Duodenal mucosa (tissue), 2 donors: ENCODE measurements around the gene TLX3.

Experiments
- H3K27ac ChIP-seq: one replicate; pipeline ENCODE4 v1.7.0; 2013; ENCODE audit warnings: low read depth, low read length
- H3K27me3 ChIP-seq, 2 donors: one replicate each; pipeline ENCODE4 v1.7.0; 2013; ENCODE audit warnings: low read length in 2 of 2, control low read depth in 1 of 2; ENCODE audit not compliant: insufficient read depth in 2 of 2, control insufficient read depth in 1 of 2
- H3K36me3 ChIP-seq, 2 donors: one replicate each; pipeline ENCODE4 v1.7.0; 2013; ENCODE audit warnings: low read length in 2 of 2, control low read depth in 1 of 2; ENCODE audit not compliant: insufficient read depth in 2 of 2, control insufficient read depth in 1 of 2
- H3K4me1 ChIP-seq, 2 donors: one replicate each; pipeline ENCODE4 v1.7.0; 2013; ENCODE audit warnings: low read length in 2 of 2, control low read depth in 1 of 2; ENCODE audit not compliant: insufficient read depth in 2 of 2, control insufficient read depth in 1 of 2
- H3K4me3 ChIP-seq, 2 donors: one replicate each; pipeline ENCODE4 v1.7.0; 2013; ENCODE audit warnings: low read length in 2 of 2, low read depth in 1 of 2
- H3K9ac ChIP-seq, 2 donors: one replicate each; pipeline ENCODE4 v1.7.0; 2013; ENCODE audit warnings: low read length in 2 of 2, low read depth in 1 of 2
- H3K9me3 ChIP-seq, 2 donors: one replicate each; pipeline ENCODE4 v1.7.0; 2013; ENCODE audit warnings: low read length in 2 of 2, control low read depth in 1 of 2; ENCODE audit not compliant: control insufficient read depth in 1 of 2

TLX3 gene

GRCh38 chr5:171312129-171312974, 3.3 kb downstream of the TLX3 start:
- Histone ChIP-seq H3K4me3 (peak overlapping the region in 1 of 2 donors; percentile 15), H3K27ac (no peak overlapping the region), H3K9me3 (no peaks in the 10 kb centered on the region), H3K27me3 (peaks cover 88 to 92% of the 10 kb centered on the region in 2 donors), H3K9ac (no peak overlapping the region), H3K36me3 (no peaks in the 10 kb centered on the region), H3K4me1 (peaks cover 0 to 13% of the 10 kb centered on the region in 2 donors)

DNA sequence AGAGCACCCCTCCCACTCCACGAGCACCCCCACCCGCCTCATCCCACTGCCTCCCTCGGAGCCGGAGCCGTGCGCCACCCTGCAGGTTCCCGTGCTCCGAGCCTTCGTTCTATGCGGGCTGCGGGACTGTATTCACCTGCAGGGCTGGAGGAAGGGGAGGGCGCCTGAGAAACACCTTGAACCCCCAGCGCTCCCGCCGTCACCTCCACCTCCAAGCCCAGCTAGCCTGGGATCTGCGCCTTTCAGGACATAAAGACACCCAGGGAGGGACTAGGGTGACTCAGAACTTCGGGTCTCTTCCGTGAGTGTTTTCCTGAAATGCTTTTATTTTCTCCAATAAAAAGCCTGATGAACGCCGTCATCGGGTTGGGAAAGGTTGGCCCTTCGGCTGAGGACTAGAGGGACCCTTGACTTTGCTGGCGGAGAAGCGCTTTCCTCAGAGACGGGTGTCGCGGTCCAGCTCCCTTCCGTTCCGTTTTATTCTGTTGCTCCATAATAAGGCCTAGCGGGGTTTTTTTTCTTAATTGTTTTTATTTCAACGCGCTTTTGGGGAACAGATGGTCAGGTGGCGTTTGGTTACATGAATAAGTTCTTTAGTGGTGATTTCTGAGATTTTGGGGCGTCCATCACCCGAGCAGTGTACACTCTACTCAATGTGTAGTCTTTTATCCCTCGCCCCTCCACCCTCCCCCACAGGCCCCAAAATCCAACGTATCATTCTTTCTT, 4.6 kb downstream of the TLX3 start:
- Histone ChIP-seq H3K36me3 (no peaks in the 10 kb centered on the region), H3K4me1 (peaks cover 0 to 13% of the 10 kb centered on the region in 2 donors), H3K4me3 (no peak overlapping the region), H3K27ac (no peak overlapping the region), H3K9ac (no peak overlapping the region), H3K9me3 (no peaks in the 10 kb centered on the region), H3K27me3 (peaks cover 88 to 92% of the 10 kb centered on the region in 2 donors)

DNA sequence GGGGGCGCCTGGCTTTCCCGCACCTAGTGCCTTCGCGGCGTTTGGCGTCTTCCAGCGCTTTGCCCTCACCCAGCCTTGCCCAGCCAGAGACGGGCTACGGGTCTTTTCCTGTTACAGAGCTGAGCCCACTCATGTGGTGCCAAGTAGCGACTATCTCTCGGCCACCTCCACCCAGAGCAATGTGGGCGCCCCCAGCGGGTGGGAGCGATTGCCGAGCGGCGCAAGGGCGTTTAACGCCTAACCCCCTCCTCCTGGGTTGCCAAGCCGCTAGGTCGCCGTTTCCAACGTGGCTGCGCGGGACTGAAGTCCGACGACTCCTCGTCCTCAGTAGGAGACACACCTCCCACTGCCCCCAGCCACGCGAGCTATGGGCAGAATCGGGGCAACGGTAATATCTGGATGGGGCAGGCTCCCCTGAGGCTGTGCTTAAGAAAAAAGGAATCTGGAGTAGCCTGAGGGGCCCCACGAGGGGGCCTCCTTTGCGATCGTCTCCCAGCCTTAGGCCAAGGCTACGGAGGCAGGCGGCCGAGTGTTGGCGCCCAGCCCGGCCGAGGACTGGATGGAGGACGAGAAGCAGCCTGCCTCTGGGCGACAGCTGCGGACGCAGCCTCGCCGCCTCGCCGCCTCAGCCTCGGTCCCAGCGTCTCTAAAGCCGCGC, 5.8 kb downstream of the TLX3 start:
- H3K9me3 ChIP-seq: no peaks in the 10 kb centered on the region
- H3K4me3 ChIP-seq: no peak overlapping the region
- no peak overlapping the region for H3K9ac ChIP-seq
- peaks cover 0 to 13% of the 10 kb centered on the region in 2 donors for H3K4me1 ChIP-seq
- no peak overlapping the region for H3K27ac ChIP-seq
- H3K36me3 ChIP-seq: no peaks in the 10 kb centered on the region
- peaks cover 88 to 90% of the 10 kb centered on the region in 2 donors for H3K27me3 ChIP-seq

DNA sequence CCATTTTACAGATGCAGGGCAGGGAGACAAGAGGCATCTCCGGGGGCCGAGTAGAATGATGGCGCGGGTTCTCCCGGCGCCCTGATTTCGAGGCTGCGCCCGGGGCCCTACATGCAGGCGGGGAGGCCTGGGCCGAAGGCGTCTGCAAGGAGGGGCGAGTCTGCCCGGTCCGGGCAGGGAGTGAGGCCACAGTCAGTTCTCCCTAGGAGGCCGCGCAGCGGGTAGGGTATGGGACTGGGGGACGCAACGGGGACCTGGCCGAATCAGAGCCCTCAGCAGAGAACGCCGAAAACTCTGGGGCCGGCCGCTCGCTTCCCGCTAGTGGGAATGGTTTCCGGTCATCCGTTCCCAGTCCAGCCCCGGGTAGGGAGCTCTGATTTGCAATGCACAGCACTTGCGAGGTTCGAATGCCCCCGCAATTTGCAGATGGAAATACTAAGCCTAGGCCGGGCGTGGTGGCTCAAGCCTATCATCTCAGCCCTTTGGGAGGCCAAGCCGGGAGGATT, 6.4 kb downstream of the TLX3 start:
- Histone ChIP-seq H3K9ac (no peak overlapping the region), H3K36me3 (no peaks in the 10 kb centered on the region), H3K4me3 (no peak overlapping the region), H3K27ac (no peak overlapping the region), H3K9me3 (no peaks in the 10 kb centered on the region), H3K27me3 (peaks cover 86 to 88% of the 10 kb centered on the region in 2 donors), H3K4me1 (peaks cover 0 to 13% of the 10 kb centered on the region in 2 donors)

DNA sequence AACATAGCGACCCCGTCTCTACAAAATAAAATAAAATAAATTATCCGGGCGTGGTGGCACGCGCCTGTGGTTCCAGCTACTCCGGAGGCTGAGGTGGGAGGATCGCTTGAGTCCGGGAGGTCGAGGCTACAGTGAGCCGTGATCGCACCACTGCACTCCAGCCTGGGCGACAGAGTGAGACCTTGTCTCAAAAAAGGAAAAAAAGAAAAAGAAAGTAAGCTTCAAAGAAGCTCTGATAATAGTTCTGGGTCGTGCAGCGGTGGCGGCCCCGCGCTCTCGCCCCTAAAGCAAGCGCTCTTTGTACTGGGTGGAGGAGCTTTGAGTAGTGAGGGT, 6.8 kb downstream of the TLX3 start:
- Histone ChIP-seq H3K4me1 (peaks cover 0 to 11% of the 10 kb centered on the region in 2 donors), H3K36me3 (no peaks in the 10 kb centered on the region), H3K27me3 (peaks cover 81 to 85% of the 10 kb centered on the region in 2 donors), H3K27ac (no peak overlapping the region), H3K4me3 (no peak overlapping the region), H3K9ac (no peak overlapping the region), H3K9me3 (no peaks in the 10 kb centered on the region)

GRCh38 chr5:171316258-171317121, 7.4 kb downstream of the TLX3 start:
- Histone ChIP-seq H3K9me3 (no peaks in the 10 kb centered on the region), H3K9ac (no peak overlapping the region), H3K27ac (no peak overlapping the region), H3K4me1 (peaks cover 0 to 6% of the 10 kb centered on the region in 2 donors), H3K36me3 (no peaks in the 10 kb centered on the region), H3K4me3 (no peak overlapping the region), H3K27me3 (peaks cover 76 to 85% of the 10 kb centered on the region in 2 donors)

- Histone ChIP-seq H3K27ac (no peak overlapping the region), H3K36me3 (no peaks in the 10 kb centered on the region), H3K27me3 (peaks cover 78 to 88% of the 10 kb centered on the region in 2 donors), H3K4me3 (no peak overlapping the region), H3K9me3 (no peaks in the 10 kb centered on the region), H3K4me1 (peaks cover 0 to 6% of the 10 kb centered on the region in 2 donors), H3K9ac (no peak overlapping the region)
Measured at GRCh38 chr5:171317230-171317629, 8.2 kb downstream of the TLX3 start.

DNA sequence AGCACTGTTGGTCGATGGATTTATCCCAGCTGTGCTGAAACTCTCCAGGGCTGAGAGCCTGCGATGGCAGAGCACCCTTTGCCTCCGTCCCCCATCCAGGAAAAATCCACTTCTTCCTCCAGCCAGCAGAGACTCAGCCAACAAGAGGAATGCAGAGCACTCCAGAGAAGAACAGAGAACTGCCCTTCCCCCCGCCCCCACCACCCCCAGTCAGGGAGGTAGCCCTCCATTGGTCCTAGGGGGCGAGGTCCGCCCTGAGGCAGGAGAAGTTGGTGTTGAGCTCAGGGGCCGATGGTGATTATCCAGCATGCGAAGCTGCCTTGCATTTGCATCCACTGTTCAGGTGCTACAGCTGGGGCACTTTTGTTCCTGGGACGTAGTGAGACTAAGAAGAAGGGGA, 9.0 kb downstream of the TLX3 start:
- H3K4me3 ChIP-seq: no peak overlapping the region
- H3K9ac ChIP-seq: no peak overlapping the region
- H3K4me1 ChIP-seq: peaks cover 0 to 6% of the 10 kb centered on the region in 2 donors
- H3K27ac ChIP-seq: no peak overlapping the region
- H3K36me3 ChIP-seq: no peaks in the 10 kb centered on the region
- peaks cover 73 to 82% of the 10 kb centered on the region in 2 donors for H3K27me3 ChIP-seq
- no peaks in the 10 kb centered on the region for H3K9me3 ChIP-seq

DNA sequence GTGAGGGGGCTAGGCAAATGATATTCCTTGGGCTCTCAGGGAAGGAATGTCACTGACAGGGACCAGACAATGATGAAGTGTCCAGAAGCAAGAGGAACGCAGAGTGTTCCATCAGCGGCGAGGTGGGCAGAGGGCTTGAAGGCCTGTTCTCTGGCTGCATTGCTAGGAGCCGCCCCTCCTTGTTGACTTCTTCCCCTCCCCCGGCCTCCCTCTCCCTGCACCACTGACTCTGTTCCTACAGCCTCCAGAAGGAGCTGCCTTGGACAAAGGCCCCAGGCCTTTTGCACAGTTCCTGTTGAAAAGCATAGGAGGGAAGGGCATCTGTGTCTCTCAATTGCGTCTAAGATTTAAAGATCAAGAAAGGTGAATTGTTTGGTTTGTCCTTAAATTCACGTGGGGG, 12.4 kb downstream of the TLX3 start:
- no peak overlapping the region for H3K4me3 ChIP-seq
- H3K4me1 ChIP-seq: no peaks in the 10 kb centered on the region
- H3K27ac ChIP-seq: no peak overlapping the region
- no peaks in the 10 kb centered on the region for H3K36me3 ChIP-seq
- H3K27me3 ChIP-seq: peaks cover 46 to 68% of the 10 kb centered on the region in 2 donors
- H3K9ac ChIP-seq: no peak overlapping the region
- H3K9me3 ChIP-seq: no peaks in the 10 kb centered on the region
